Activated T-cell treated with anti-CD3 and anti-CD28 coated beads, Interleukin-2, amount 50 U/mL, for 1 hour (primary cell): ENCODE data around the gene GPHN.
"Not testable (repeated sequence)": the region's sequence is repeated elsewhere in the genome, so short reads cannot be mapped to it uniquely, and the experiment has no call there.

Source experiments
- DNase-seq: peaks from one replicate; pipeline ENCODE4 v3.0.0-alpha.2; 2020

GPHN gene

DNA sequence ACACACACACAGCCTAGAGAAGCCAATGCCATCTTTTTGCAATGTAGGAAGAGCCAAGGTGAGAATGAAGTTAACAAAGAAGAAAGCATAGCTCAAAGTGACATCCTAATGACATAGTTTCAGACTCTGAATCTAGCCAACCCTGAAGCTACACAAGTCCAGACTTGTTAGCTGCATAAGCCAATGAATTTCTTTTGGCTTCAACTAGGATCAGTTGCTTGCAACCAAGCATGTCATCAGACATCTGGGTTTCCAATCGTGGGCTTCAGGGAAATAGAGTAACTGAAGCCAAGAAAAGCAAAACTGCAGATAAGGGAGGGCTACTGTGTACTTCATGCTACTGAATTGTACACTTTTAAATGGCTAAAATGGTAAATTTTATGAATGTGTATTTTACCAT lies 4.4 kb upstream of the GPHN start:
- DNase-seq = no peak

DNA sequence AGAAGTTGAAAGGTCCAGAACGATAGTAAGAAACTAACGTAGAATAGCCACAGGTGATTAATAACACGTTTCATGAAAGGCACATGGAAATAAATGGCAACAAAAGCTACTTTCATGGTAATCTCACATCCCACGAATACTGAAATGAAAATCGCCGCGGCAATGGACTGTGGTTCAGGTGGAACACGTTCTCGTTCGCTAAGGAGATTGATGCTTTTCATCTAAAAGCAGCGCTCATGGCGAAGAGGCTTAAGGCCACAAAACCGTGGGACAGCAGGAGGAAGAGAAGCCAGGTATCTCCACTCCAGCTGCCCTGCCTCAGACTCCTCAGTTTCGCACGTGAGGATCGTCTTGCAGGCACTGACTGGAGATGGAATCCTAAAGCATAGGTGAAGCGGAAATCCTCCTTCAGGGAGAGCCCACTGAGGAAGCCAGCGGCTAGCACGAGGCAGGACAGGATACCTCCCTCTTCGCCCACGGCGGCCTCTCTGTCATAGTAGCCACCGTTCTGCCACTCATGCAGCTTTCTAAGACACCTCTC lies 696 bp upstream of the GPHN start:
- no peak for DNase-seq

DNA sequence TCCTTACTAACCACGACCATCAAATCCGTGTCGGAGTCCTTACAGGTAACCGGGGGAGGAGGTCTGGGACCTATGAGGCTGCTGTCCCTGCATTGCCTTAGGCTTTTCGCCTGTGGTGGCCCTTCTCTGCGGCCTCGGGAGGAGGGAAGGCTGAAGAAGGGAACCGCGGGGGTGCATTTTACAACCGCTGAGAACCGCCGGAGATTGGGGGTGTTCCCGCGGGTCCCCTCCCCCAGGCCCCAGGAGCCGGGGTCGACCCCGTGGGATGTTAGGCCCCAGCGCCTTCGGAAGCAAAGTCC lies 549 bp downstream of the GPHN start:
- no peak for DNase-seq

DNA sequence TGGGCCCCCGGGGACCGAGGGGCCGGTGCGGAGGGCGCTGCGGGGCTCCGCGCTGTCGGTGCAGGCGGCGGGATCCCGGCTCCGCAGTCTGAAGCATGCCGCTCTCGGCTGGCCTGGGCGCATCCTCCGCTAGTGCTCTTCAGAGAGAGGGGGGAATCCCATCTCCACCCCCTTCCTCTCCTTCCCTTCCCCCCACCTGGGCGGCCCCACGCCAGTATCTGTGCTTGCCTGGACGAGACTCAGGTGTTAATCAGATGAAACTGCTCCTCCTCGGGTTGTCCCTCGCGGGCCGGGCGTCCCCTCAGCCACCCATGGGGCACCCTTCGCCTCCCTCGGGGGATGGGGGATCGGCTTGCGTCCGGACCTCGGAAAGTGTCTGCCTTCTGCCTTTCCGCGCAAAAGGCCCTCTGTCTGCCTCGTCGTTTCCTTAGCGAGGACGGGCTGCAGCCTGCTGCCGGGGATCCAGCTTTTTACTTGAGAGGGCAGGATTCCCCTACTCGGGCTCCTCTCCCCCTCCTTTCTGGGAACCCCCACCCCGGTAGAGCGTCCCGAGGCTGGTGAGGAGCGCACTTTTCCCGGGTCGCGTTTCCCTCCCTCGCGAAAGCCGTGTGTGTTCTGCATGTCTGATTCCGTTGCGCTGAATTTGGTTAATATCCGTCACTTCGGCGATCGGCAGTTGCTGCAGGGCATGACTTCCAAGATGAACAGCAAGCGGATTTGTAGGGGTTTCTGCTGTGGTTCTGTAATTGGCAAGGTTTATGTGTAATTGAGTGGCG lies 1.1 kb downstream of the GPHN start:
- DNase-seq = peak; percentile 54

DNA sequence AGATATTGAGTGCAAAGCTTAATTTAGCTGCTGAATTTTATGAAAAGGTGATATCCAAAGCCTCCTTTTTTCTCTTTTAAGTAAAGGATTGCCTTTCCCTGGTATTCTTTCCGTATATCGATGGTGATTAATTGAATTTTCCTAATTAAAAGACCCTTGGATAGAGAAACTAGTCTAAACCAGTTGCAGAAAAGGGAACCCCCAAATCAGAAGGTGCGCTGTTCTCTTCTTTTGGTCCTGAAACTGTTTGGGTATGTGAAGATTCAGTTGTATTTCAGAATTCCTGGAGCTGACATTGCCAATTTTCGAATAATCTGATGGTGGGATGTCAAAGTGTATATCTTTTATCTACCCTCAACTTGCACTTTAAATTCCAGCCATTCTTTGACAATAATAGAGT lies 1.9 kb downstream of the GPHN start:
- DNase-seq = no peak

DNA sequence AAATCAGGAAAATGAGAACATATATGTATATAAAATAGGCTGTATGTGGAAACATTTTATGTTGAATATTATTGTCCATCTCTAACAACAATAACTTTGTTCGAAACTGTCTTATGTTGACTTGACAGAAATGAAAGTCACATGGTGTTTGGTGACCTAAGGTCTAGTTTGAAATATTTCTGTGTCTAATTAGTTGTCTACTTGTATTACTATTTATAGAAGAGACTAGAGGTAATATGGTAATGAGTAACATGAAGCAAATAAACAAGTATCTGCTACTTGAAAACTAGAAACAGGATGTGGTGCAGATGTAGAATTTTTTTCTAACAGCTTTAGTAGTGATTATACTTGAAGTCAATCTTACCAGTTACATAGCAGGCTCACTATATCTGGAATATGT lies 3.9 kb downstream of the GPHN start:
- no peak for DNase-seq

DNA sequence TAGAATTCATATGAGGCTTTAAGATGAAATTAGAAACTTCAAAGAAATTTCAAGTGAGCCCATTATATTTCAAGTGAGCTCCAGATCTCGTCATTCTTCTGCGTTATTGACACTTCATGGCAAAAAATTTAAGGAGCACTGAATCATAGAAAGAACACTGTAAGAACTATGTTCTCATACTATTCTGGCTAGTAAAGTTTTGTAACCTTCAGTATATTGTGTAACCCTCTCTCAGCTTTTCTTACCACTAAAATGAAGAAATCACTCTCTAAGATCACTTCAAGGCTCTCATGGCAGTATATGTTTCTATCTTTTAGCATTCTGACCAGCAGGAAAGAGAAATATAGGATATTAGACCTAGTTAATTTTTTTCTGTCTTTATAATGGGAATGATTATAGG lies 6.3 kb downstream of the GPHN start:
- DNase-seq = no peak

DNA sequence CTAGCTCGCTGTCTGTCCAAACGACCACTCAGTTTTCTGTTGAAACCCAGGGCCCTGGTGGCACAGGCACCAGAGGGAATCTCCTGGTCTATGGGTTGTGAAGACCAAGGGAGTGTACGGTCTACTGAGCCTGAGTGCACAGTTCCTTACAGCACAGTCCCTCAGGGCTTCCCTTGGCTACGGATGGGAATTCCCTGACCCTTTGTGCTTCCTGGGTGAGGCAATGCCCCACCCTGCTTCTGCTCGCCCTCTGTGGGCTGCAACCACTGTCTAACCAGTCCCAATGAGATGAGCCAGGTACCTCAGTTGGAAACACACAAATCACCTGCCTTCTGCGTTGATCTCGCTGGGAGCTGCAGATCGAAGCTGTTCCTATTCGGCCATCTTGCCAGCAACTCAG lies 22.6 kb downstream of the GPHN start:
- DNase-seq = no peak

DNA sequence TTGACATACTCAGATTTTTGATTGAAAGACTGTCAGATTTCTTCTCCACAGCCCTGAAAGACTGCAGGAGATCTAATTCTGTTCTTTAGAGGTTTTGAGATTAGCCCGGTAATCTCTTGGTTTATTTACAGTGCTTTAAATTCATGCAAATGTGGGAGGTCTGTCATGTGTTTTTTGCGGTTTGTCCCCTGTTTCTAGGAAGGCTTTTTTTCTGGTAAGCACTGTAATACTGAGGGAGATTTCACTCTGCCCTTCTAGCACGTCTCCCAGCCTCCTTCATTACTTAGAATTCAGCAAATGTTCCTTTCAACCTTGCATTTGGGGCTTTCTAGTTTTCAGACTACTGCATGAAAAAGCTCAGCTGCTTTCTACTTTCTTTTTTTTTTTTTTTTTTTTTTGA lies 31.1 kb downstream of the GPHN start:
- DNase-seq = no peak

DNA sequence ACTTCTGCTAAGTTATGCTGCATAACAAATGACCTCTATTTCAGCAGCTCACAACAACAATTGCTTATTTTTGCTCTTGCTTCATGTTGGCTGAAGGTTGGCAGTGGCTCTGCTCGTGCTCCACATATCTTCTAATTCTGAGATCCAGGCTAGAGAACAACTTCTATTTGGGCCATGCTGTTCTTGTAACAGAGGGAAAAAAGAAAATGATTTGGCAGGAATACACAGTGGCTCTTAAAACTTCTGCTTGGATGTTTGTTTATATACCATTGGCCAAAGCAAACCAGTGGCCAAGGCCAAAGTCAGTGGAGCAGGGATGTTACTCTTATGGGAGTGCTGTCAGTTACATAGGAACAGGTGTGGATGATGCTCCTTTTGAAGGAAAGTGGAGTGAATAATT lies 32.1 kb downstream of the GPHN start:
- no peak for DNase-seq

DNA sequence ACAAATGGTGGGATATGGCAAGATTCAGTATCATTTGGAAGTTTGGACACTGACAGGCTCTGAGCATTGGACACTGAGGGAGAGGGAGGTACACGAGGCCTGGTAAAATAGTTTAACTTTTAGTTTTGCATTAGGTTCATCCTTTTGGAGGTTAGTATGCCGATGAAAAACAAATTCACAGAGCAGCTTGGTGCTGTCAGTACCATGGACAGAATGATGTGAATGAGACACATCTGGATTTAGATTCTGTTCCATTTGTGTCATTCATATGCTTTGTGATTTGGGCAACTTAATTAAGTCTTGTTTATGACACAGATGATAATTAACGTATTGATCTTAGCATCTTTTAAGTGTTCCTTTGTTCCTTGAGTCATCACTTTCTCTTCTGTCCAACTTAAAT lies 33.7 kb downstream of the GPHN start:
- DNase-seq = no peak

DNA sequence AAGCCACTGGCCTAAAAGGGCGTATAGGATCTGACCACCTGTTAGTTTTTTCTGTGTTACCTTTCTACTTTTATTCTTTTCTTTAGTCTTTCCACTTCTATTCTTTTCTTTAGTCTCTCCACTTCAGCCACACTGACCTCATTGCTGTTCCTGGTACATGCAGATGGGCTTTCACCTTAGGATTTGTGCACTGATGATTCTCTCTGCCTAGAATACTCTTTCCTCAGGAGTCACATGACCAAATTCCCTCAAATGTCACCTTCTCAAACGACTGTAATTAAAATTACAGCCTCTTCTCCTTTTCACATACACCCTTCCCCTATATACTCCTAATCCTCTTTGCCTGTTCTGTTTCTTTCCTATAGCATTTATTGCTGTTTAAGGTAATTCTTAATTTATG lies 36.0 kb downstream of the GPHN start:
- DNase-seq = no peak

DNA sequence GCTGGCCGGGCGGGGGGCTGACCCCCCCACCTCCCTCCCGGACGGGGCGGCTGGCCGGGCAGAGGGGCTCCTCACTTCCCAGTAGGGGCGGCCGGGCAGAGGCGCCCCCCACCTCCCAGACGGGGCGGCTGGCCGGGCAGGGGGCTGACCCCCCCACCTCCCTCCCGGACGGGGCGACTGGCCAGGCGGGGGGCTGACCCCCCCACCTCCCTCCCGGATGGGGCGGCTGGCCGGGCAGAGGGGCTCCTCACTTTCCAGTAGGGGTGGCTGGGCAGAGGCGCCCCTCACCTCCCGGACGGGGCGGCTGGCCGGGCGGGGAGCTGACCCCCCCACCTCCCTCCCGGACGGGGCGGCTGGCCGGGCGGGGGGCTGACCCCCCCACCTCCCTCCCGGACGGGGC lies 37.2 kb downstream of the GPHN start:
- DNase-seq = not testable (repeated sequence)

DNA sequence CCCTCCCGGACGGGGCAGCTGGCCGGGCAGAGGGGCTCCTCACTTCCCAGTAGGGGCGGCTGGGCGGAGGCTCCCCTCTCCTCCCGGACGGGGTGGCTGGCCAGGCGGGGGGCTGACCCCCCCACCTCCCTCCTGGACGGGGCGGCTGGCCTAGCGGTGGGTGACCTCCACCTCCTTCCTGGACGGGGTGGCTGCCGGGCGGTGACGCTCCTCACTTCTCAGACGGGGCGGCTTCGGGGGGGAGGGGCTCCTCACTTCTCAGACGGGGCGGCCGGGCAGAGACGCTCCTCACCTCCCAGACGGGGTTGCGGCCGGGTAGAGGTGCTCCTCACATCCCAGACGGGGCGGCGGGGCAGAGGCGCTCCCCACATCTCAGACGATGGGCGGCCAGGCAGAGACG lies 37.8 kb downstream of the GPHN start:
- not testable (repeated sequence) for DNase-seq

DNA sequence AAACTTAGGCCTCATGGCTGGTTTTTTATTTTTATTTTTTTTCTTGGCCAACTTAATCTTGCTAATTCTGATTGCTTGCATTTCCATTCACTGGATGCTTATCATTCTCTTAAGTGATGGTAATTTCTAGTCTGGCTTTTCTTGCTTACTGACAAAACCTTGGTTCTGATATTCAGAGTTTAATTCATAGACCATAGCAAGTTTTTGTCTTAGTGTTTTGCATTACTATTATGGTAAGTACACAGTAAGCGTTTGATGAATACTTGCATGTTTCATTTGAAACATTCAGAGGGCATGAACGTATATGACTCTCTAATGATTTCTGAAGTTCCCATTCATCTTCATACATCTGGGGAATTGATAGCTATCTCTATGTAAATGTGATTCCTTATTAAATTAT lies 55.8 kb downstream of the GPHN start:
- DNase-seq = no peak

DNA sequence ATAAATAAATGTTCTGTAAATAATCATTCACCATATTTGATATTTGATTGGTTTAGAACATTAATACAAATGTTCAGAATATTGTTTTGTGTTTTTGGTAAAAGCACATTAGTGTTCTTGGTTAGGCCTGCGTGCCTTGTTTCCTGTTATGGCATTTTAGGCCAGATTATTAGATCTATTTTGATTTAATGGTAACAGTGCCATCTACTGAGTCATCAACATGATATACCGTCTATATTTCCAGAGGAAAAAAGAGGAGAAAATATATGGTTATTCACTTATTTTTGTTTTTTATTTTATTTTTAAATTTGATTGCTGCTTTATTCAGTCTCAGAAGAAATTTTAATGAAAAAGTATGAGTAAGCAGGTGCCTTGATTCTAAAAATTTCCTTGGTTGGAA lies 60.3 kb downstream of the GPHN start:
- DNase-seq = no peak

DNA sequence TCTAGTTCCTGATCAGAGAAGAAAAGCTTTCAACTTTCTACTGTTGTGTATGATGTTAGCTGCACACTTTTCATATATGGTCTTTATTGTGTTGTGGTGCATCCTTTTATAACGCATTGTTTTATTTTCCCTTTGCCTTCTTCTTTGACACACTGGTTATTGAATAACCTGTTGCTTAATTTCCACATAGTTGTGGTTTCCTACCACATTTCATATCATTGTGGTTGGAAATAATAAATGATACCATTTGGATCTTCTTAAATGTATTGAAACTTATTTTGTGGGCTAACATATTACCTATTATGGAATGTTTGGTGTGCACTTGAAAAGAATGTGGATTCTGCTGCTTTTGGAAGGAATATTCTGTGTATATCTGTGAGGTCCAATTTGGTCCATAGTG lies 64.9 kb downstream of the GPHN start:
- no peak for DNase-seq

DNA sequence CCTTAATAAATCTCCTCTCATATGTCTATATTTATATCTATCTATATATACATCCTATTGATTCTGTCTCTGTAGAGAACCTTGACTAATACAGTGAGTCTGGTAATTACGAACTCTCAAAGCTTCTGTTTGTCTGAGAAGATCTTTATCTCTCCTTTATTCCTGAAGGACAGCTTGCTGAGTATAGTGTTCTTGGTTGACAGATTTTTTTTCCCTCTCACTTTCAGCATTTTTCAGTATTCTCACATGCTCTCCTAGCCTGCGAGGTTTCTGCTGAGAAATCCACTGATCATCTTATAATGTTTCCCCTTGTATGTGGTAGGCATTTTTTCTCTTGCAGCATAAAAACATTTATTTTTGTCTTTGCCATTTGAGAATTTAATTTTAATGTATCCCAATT lies 67.1 kb downstream of the GPHN start:
- no peak for DNase-seq

DNA sequence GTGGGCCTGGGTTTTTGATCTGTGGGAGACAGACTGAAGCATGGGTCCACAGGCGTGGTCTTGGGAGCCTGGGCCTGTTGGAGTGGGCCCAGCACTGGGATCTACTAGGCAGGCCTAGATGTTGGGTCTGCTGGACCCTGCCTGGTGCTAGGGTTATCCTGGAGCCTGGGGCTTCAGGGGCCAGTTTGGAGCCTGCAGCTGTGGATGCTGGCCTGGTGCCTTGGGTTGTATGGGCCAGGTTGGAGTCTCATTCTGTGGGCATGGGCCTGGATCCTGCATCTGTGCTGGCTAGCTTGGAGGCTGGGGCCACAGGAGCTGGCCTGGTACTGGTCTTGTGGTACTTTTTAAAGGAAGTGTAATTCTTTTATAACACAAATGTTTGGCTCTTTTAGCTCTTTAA lies 68.0 kb downstream of the GPHN start:
- no peak for DNase-seq

DNA sequence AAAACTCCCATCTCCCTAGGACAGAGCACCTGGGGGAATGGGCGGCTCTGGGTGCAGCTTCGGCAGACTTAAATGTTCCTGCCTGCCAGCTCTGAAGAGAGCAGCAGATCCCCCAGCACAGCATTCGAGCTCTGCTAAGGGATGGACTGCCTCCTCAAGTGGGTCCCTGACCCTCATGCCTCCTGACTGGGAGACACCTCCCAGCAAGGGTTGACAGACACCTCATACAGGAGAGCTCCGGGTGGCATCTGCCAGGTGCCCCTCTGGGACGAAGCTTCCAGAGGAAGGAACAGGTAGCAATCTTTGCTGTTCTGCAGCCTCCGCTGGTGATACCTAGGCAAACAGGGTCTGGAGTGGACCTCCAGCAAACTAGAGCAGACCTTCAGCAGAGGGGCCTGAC lies 79.8 kb downstream of the GPHN start:
- DNase-seq = not testable (repeated sequence)

DNA sequence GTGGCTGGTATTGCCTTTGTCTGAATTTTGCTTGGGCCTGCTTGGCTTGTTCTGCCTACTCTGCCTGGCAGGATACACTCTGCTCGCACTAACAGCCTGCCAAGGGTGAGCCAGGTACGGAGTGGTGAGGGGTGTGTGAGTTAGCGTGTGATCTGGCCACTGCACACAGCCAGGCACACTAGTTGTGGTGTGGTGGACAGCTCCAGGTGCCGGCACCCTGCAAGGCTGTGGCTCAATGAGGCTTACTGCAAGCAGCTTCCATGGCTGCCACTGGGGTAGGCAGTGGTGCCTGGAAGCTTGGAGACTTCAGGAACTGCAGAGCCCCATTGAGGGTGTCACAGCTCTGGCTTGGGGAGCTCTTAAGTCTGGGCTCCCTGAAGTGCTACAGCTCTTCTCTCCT lies 87.4 kb downstream of the GPHN start:
- no peak for DNase-seq

DNA sequence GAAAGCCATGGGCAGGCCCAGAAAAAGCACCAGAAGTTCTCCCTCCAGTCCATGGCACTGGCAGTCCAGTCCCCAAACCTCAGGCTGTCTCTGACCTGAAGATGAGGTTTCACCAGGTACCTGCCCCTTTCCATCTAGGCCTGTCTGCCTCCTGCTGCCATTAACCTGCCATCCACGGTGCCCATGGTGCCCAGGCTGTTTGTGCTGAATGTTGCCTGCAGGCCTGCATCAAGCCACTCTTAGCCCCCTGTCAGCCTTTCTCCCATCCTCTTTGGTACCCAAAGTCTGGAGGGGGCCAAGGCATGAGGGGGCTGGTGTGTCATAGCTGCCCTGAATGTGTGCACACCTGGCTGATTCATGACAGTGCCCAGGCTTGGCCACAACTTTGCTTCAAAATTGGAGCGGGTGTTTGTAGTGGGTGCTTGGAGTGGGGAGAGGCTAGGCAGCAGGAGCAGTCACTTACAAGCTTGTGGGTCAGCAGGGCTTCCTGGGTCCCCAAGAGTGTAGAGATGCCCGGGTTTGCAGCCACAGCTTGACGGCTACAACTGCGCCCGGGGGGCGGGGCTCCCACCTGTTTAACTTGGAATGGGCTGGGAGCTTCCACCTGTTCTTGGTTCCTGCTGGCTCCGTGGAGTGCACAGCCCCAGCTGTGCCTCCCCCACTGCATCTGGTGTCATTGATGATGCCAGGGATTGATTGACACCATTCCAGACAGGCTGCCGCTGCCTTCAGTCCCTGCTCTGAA lies 88.5 kb downstream of the GPHN start:
- DNase-seq = no peak

DNA sequence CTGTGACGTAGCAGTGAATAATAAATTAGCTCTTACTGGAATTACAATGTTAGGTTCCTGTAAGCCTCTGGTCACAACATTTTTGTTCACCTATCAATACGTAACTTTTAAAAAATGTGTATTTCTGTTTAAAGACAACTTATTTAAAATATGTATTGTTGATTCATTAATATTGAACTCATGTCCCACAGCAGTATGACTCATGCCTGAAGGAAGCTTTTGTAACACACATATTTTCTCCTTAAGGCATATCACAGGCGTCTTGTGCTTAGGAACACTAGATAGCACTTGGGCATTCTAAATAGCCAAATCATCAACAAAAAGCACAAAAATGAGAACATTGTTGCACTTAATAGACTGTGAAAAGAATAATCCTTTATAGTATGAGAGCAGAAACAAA lies 92.5 kb downstream of the GPHN start:
- DNase-seq = no peak

DNA sequence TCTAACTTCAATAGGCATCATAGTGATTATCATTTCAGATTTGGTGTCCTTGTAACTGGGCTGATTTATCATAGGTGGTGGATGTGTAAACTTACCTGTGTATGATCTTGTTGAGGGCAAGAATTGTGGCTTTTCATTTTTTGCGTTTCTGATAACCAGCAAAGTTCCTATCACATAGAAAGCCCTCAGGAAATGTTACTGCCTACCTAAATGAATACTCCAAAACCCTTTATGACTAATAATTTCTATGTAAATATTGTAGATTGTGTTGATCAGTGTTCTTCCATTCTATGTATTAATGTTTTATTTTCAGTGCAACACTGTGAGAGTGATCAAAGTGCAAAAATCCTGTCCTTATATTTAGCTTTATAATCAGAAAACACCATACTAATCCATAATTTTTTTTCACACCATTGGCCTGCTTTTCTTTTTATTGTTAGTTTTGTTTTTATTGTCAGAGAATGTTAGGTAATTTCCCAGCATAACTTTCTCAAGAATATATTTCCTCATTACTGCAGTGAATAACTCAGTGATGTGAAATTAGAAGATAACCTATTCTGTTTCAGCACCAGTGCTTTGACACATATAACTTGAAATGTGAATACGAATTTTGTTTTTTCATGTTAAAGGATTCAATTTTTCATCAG lies 94.1 kb downstream of the GPHN start:
- no peak for DNase-seq
